NT2/D1 (cell line): ENCODE measurements around the gene FBXO48.

Source experiments
- DNase-seq: peaks from one replicate; pipeline ENCODE4 v3.0.0-alpha.2; 2011; ENCODE audit warnings: low read depth, low spot score
- H3K27me3 ChIP-seq: 2 replicates; pipeline ENCODE4 v1.6.0; 2011; ENCODE audit warnings: mild to moderate bottlenecking; ENCODE audit not compliant: insufficient read length, insufficient read depth
- H3K36me3 ChIP-seq: 2 replicates; pipeline ENCODE4 v1.6.1; 2011; ENCODE audit warnings: mild to moderate bottlenecking, low read length, mixed read lengths; ENCODE audit not compliant: insufficient read depth, insufficient read length
- H3K4me1 ChIP-seq: 2 replicates; pipeline ENCODE4 v1.5.1; 2011; ENCODE audit not compliant: insufficient read depth, insufficient read length
- H3K4me3 ChIP-seq: 2 replicates; pipeline ENCODE4 v1.5.1; 2011; ENCODE audit warnings: low read depth; ENCODE audit not compliant: insufficient read length
- H3K9ac ChIP-seq: 2 replicates; pipeline ENCODE4 v1.6.0; 2011; ENCODE audit warnings: low read depth; ENCODE audit not compliant: insufficient read length
- H3K9me3 ChIP-seq: 2 replicates; pipeline ENCODE4 v1.5.1; 2011; ENCODE audit warnings: mild to moderate bottlenecking, low read length; ENCODE audit not compliant: insufficient read depth
- SUZ12 ChIP-seq: IDR thresholded peaks from 2 replicates; pipeline ENCODE4 v1.6.1; 2011; ENCODE audit not compliant: insufficient read length, insufficient read depth; ENCODE audit errors: extremely low read depth
- YY1 ChIP-seq: IDR thresholded peaks from 2 replicates; pipeline ENCODE4 v1.6.1; 2011; ENCODE audit not compliant: insufficient read length, insufficient read depth
- ZNF274 ChIP-seq: IDR thresholded peaks from 2 replicates; pipeline ENCODE4 v1.6.1; 2011; ENCODE audit warnings: mild to moderate bottlenecking, low read depth, low read length

The FBXO48 gene

DNA sequence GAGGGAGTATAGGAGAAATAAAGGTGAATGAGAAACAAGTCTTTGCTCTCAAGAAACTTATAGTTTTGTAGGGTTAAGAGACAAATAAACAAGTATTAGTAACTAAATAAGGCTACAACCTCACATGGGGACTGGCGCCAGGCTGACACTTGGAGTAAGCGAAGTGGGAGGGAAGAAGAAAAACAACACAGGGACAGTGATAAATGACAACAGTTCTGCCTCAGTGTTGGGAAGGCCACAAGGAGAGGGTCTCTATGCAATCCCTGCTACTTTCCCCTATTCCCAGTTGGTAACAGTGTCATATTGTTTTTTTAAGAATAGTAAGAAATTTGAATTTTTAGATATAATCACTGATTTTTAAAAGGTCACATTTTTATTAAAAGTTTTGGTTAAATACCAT lies 4.3 kb upstream of the FBXO48 start:
- TF ChIP-seq ZNF274: no peak
- H3K9me3 ChIP-seq: no peaks in the 10 kb centered on the region
- no peak overlapping the region for H3K9ac ChIP-seq
- H3K27me3 ChIP-seq: no peaks in the 10 kb centered on the region
- H3K4me1 ChIP-seq: no peaks in the 10 kb centered on the region
- H3K36me3 ChIP-seq: no peaks in the 10 kb centered on the region
- H3K4me3 ChIP-seq: no peak overlapping the region
- no peak for DNase-seq

DNA sequence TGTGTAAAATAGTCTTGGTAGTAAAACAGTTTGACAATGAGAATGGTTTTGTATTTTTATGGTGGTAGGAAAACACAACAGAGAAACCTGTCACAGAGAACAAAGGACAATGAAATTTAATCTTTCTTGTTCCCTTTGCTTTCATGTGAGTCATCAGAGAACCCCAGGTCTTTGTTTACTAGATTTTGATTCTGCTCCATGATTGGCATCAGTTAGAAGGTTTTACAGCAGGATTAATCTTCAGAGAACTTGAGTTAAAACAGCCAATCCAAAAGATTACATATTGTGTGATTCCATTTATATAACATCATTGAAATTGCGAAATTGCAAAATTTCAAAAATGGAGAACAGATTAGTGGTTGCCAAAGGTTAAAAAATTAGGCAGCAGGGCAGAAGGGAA lies 2.8 kb upstream of the FBXO48 start:
- Histone ChIP-seq H3K27me3 (no peaks in the 10 kb centered on the region), H3K36me3 (no peaks in the 10 kb centered on the region), H3K4me3 (no peak overlapping the region), H3K9me3 (no peaks in the 10 kb centered on the region), H3K9ac (no peak overlapping the region), H3K4me1 (no peaks in the 10 kb centered on the region)
- no peak for TF ChIP-seq YY1
- TF ChIP-seq ZNF274: no peak
- TF ChIP-seq SUZ12: no peak
- DNase-seq: no peak

DNA sequence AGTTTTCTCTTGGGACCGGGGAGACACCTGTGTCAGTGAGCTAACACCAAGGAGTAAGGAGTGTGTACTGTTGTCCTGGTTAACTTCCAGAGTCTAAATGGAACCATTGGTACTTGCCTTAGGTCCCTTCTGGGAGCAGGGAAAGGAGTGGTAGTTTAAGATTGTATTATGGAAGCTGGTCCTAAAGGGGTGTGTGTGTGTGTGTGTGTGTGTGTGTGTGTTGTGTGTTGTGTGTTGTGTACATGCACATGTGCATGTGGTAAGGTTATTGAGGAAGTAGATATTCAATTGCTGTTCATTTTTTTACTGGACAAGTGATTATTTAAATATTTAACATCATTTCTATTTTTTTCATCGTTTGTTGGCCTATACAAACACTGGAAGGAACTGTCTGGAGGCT lies 1.7 kb upstream of the FBXO48 start:
- Histone ChIP-seq H3K36me3 (no peaks in the 10 kb centered on the region), H3K27me3 (no peaks in the 10 kb centered on the region), H3K4me3 (no peak overlapping the region), H3K9me3 (no peaks in the 10 kb centered on the region), H3K4me1 (no peaks in the 10 kb centered on the region), H3K9ac (no peak overlapping the region)
- TF ChIP-seq ZNF274: no peak
- DNase-seq: no peak

DNA sequence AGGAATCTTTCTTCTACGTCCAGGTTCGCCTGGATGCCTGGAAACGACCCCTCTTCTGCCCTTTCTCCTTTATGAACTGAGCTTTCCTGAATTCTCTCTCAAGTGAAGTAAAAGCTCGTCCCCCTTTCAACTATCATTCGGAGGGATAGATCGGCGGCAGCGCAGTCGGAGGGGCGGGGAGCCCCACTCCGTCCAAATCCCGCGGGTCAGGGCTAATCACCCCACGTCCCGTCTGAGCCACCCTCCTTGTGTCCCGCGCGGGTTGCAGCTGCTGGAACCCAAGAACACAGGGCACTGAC lies 367 bp downstream of the FBXO48 start:
- DNase-seq: no peak
- H3K9ac ChIP-seq: peak overlapping the region; percentile 87
- H3K9me3 ChIP-seq: no peaks in the 10 kb centered on the region
- H3K4me1 ChIP-seq: no peaks in the 10 kb centered on the region
- H3K4me3 ChIP-seq: peak overlapping the region; percentile 95
- H3K27me3 ChIP-seq: no peaks in the 10 kb centered on the region
- H3K36me3 ChIP-seq: no peaks in the 10 kb centered on the region
- TF ChIP-seq YY1 (no peak), ZNF274 (no peak), SUZ12 (no peak)

DNA sequence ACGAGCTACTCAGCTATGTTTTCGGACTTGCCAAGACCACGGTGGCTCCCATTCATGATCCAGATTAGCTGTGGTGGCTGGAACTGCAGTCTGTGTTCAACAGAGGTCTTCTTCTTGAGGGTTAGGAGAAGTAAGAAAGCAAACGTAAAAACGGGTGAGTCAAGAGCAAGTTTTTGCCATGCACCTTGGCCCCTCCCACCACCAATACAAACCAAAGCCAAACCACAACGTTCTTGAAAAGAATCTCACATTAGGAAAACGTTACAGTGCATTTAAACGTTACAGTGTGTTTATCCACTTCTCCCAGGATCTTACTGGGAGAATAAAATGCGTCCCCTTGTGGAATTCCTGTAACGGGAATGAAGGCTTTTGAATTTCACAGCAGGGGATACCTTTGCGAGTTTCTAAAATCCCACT lies 725 bp downstream of the FBXO48 start:
- H3K4me3 ChIP-seq: peak overlapping the region; percentile 95
- H3K9me3 ChIP-seq: no peaks in the 10 kb centered on the region
- H3K4me1 ChIP-seq: no peaks in the 10 kb centered on the region
- no peaks in the 10 kb centered on the region for H3K27me3 ChIP-seq
- H3K36me3 ChIP-seq: no peaks in the 10 kb centered on the region
- TF ChIP-seq YY1 (no peak), ZNF274 (no peak), SUZ12 (no peak)
- DNase-seq: no peak
- H3K9ac ChIP-seq: peak overlapping the region; percentile 87

DNA sequence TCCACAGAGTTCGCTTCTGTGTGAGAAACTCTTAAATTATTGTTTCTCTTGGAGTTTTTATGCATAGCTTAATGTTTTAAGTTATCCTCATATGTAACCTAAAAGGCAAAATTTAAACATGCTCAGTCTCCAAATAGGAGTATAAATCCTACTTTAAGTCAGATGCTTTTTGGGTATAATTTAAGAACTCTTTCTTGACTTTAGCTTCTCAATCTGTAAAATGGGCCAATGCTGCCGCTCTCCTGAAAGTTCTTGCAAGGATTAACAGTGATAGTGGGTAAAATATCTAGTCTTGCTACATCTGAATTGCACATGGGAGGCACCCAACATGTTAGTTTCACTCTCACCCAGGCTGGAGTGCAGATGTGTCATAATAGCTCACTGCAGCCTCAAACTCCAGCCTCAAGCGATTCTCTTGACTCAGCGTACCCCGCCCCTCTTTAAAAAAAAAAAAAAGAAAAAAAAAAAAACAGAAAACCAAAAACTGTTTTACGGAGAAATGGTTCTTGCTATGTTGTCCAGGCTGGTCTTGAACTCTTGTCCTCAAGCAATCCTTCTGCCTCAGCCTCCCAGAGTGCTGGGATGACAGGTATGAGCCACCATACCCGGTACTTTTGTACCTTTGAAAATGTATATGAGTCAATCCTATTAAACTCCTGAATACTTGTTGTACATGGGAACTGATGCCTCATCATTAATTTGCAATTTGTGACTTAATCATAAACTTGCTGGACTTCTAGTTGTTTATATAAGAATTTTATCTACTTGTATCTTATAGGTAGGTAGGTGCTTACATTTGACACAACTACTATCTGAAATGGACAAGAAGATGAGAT lies 1.8 kb downstream of the FBXO48 start:
- H3K4me3 ChIP-seq: no peak overlapping the region
- H3K36me3 ChIP-seq: no peaks in the 10 kb centered on the region
- no peaks in the 10 kb centered on the region for H3K27me3 ChIP-seq
- no peaks in the 10 kb centered on the region for H3K9me3 ChIP-seq
- H3K9ac ChIP-seq: no peak overlapping the region
- no peak for TF ChIP-seq SUZ12
- TF ChIP-seq YY1: no peak
- no peak for TF ChIP-seq ZNF274
- no peak for DNase-seq
- no peaks in the 10 kb centered on the region for H3K4me1 ChIP-seq

- H3K4me1 ChIP-seq: no peaks in the 10 kb centered on the region
- no peak for DNase-seq
- H3K9ac ChIP-seq: no peak overlapping the region
- no peaks in the 10 kb centered on the region for H3K9me3 ChIP-seq
- no peak overlapping the region for H3K4me3 ChIP-seq
- H3K36me3 ChIP-seq: no peaks in the 10 kb centered on the region
- TF ChIP-seq SUZ12: no peak
- TF ChIP-seq ZNF274: no peak
- no peak for TF ChIP-seq YY1
- H3K27me3 ChIP-seq: no peaks in the 10 kb centered on the region
These were observed 2.4 kb downstream of the FBXO48 start for GRCh38 chr2:68464651-68465050.

- TF ChIP-seq SUZ12 (no peak), ZNF274 (no peak), YY1 (no peak)
- Histone ChIP-seq H3K4me1 (no peaks in the 10 kb centered on the region), H3K4me3 (no peak overlapping the region), H3K9ac (no peak overlapping the region), H3K36me3 (no peaks in the 10 kb centered on the region), H3K9me3 (no peaks in the 10 kb centered on the region), H3K27me3 (no peaks in the 10 kb centered on the region)
- peak; percentile 57 for DNase-seq
These were observed 3.7 kb downstream of the FBXO48 start for GRCh38 chr2:68463287-68463877.
